Testis (tissue), 3 donors: Measurements from ENCODE around the gene BBX. TPM values are rescaled to one million over a fixed set of nuclear protein-coding genes. Genes with fewer than 3 reads are reported as not detected.

Source experiments
- DNase-seq: peaks from one replicate; pipeline ENCODE4 v3.0.0-alpha.2; 2019
- H3K27ac ChIP-seq, 2 donors: fragments of 200-600 bp; sonication (generic); one replicate each; pipeline ENCODE4 v1.5.1; 2019
- H3K27me3 ChIP-seq: fragments of 200-600 bp; sonication (generic); one replicate; pipeline ENCODE4 v1.5.1; 2019
- H3K36me3 ChIP-seq: fragments of 200-600 bp; sonication (generic); one replicate; pipeline ENCODE4 v1.5.1; 2017; ENCODE audit warnings: low read depth; ENCODE audit errors: missing control alignments
- H3K4me1 ChIP-seq: fragments of 200-600 bp; sonication (generic); one replicate; pipeline ENCODE4 v1.5.1; 2019
- H3K4me3 ChIP-seq, 2 donors: fragments of 200-600 bp; sonication (generic); one replicate each; pipeline ENCODE4 v1.5.1; 2017 to 2019
- H3K9me3 ChIP-seq: fragments of 200-600 bp; sonication (generic); one replicate; pipeline ENCODE4 v1.5.1; 2017
- CTCF ChIP-seq, 3 experiments: fragments of 450-650 bp in 2 of 3; fragments of 200-600 bp in 1 of 3; sonication (generic) in 1 of 3; IDR thresholded peaks; one replicate each; pipeline ENCODE4 v1.5.1; 2016 to 2019; ENCODE audit warnings: antibody characterized with exemption in 3 of 3, mild to moderate bottlenecking in 2 of 3, moderate library complexity in 1 of 3
- POLR2A ChIP-seq: fragments of 450-650 bp; IDR thresholded peaks from one replicate; pipeline ENCODE4 v1.6.1; 2017; ENCODE audit warnings: antibody characterized with exemption, mild to moderate bottlenecking, moderate library complexity
- WGBS, 2 donors: methylation state at CpG; one replicate each; pipeline ENCODE4 v1.1.5; 2018; 5-methylcytosine and 5-hydroxymethylcytosine counted together
- intact Hi-C: fragments of 100-400 bp; cut with DNase I; formaldehyde crosslinking; loops from one replicate; pipeline ENCODE4 v1.15.1; 2023; ENCODE audit warnings: low total_unique reads
- polyA plus RNA-seq: library from polyadenylated mRNA; stranded (reverse); fragments of 350-450 nt; fragmentation: Illumina TruSeq; extraction: RNeasy Lipid Tissue Mini Kit (QIAGEN cat#74804); gene quantifications from one replicate; pipeline ENCODE4 v1.2.3, GENCODE V29; 2014; ENCODE audit warnings: low read depth, low replicate concordance; ENCODE audit not compliant: insufficient read depth
- total RNA-seq, 2 donors: library from RNA; depleted of rRNA; stranded (reverse); fragments of >200 nt; gene quantifications; one replicate each; pipeline ENCODE4 v1.2.3, GENCODE V29; 2016

The BBX gene
- total and polyA plus RNA-seq, 3 donors from 2014 or later, result 93.3 to 317 (median 312) TPM

- intact Hi-C loops, result no loop called here
- 60 to 65% methylated on average over 3 of the region's 3 CpGs for WGBS, 2 donors
Measured at GRCh38 chr3:107739227-107739626, 216.5 kb downstream of the BBX start.

GRCh38 chr3:107740992-107741896, 218.5 kb downstream of the BBX start:
- no peak for DNase-seq
- Histone ChIP-seq H3K36me3 (no peaks in the 10 kb centered on the region), H3K4me3 (no peak overlapping the region), H3K27ac (no peak overlapping the region), H3K9me3 (no peaks in the 10 kb centered on the region), H3K27me3 (no peaks in the 10 kb centered on the region), H3K4me1 (no peaks in the 10 kb centered on the region)
- intact Hi-C loops, result no loop called here
- no peak for TF ChIP-seq POLR2A
- TF ChIP-seq CTCF (IDR thresholded peaks at IDR 0.05), result peak in 2 of 3 experiments; percentile 33 to 56
- 54 to 58% methylated on average over 6 of the region's 6 CpGs for WGBS, 2 donors

More at GRCh38 chr3:107739227-107739626, 216.5 kb downstream of the BBX start:
- DNase-seq, result no peak
- H3K27ac ChIP-seq, result no peak overlapping the region
- H3K36me3 ChIP-seq, result no peaks in the 10 kb centered on the region
- no peaks in the 10 kb centered on the region for H3K4me1 ChIP-seq
- TF ChIP-seq CTCF (IDR thresholded peaks at IDR 0.05) (no peak), POLR2A (no peak)
- no peak overlapping the region for H3K4me3 ChIP-seq
- no peaks in the 10 kb centered on the region for H3K9me3 ChIP-seq
- no peaks in the 10 kb centered on the region for H3K27me3 ChIP-seq

- intact Hi-C loops, result no loop called here
- no peak for DNase-seq
- H3K27ac ChIP-seq, result no peak overlapping the region
- TF ChIP-seq POLR2A (no peak), CTCF (IDR thresholded peaks at IDR 0.05) (no peak)
- H3K4me1 ChIP-seq, result no peaks in the 10 kb centered on the region
- H3K4me3 ChIP-seq, result no peak overlapping the region
- H3K9me3 ChIP-seq, result no peaks in the 10 kb centered on the region
- 95 to 96% methylated on average over 4 of the region's 4 CpGs for WGBS, 2 donors
- no peaks in the 10 kb centered on the region for H3K27me3 ChIP-seq
- no peaks in the 10 kb centered on the region for H3K36me3 ChIP-seq
Measured at GRCh38 chr3:107745354-107745753, 222.6 kb downstream of the BBX start.

GRCh38 chr3:107752202-107752990, 229.6 kb downstream of the BBX start:
- TF ChIP-seq CTCF (IDR thresholded peaks at IDR 0.05), result peak in 2 of 3 experiments; percentile 10 to 16
- no peak for TF ChIP-seq POLR2A
- 77 to 86% methylated on average over 3 of the region's 3 CpGs for WGBS, 2 donors
- intact Hi-C loops, result no loop called here
- DNase-seq, result no peak
- H3K4me3 ChIP-seq, result no peak overlapping the region
- no peak overlapping the region for H3K27ac ChIP-seq
- no peaks in the 10 kb centered on the region for H3K4me1 ChIP-seq
- no peaks in the 10 kb centered on the region for H3K27me3 ChIP-seq
- H3K9me3 ChIP-seq, result no peaks in the 10 kb centered on the region
- no peaks in the 10 kb centered on the region for H3K36me3 ChIP-seq
